ENCODE measurements around the gene ETS1.

GRCh38 chr11:128619007-128619406, 31.6 kb upstream of the ETS1 start:
- TF ChIP-seq EZH2 (IDR thresholded peaks at IDR 0.05; ENCODE audit: borderline replicate concordance, low read depth, low read length, severe bottlenecking), result no peak
- no peak for TF ChIP-seq CTCF (IDR thresholded peaks at IDR 0.05; ENCODE audit: borderline replicate concordance, extremely low read depth, low read length, poor library complexity, severe bottlenecking)

All from DND-41 (cell line).